ENCODE data around the gene POLR3C. TPM values are rescaled to one million over a fixed set of nuclear protein-coding genes. Genes with fewer than 3 reads are reported as not detected.

POLR3C gene
- total and polyA plus RNA-seq, 10 of the 15 experiments (the other 5 are each of a cell fraction or from before 2014, with no cell fraction given) = 13.0 to 44.8 (median 34.8) TPM

GRCh38 chr1:145786271-145786670 is 37.7 kb upstream of the POLR3C start:
- peaks cover 10% of the 10 kb centered on the region for H3K4me1 ChIP-seq (ENCODE audit: control insufficient read depth, insufficient read depth, low read length)
- H3K27me3 ChIP-seq (replicated peaks in 1 of 2; ENCODE audit: control insufficient read depth in 2 of 2, insufficient read depth in 2 of 2, low read length in 1 of 2) = no peaks in the 10 kb centered on the region
- DNase-seq (ENCODE audit: low read depth, low spot score) = no peak
- POLR2A ChIA-PET = no interaction called here
- intact Hi-C loops (cut with micrococcal nuclease; ENCODE audit: unreplicated experiment) = no loop called here
- ATAC-seq = peak; percentile 31
- no peaks in the 10 kb centered on the region for H4K20me1 ChIP-seq (ENCODE audit: control insufficient read depth, insufficient read depth)
- CTCF ChIA-PET = interaction anchor here (0.7 to 1.2 kb wide), 5 partner anchors 13 to 123 kb away, joined by 3 to 6 read pairs (median 4); partner anchors contain the start of gene ITGA10
- no TSS peak for BruUV-seq (replicated peaks)
- no peaks in the 10 kb centered on the region for H3K79me2 ChIP-seq (ENCODE audit: control insufficient read depth, insufficient read depth, low read length)
- H3K9ac ChIP-seq (ENCODE audit: control insufficient read depth, insufficient read depth, low read length) = no peak overlapping the region
- no peak overlapping the region for H3K4me3 ChIP-seq
- RAD21 ChIA-PET (ENCODE audit: unreplicated experiment) = interaction anchor here (0.7 to 1.2 kb wide), 2 partner anchors 13 to 16 kb away, joined by 3 to 7 read pairs; no protein-coding TSS in a partner anchor
- H3K4me2 ChIP-seq (ENCODE audit: control insufficient read depth, insufficient read depth) = no peak overlapping the region
- H2AFZ ChIP-seq (ENCODE audit: control insufficient read depth, low read depth, low read length) = no peak overlapping the region
- H3K9me3 ChIP-seq (replicated peaks; ENCODE audit: control insufficient read depth, insufficient read depth, low read length) = no peaks in the 10 kb centered on the region
- WGBS (ENCODE audit: insufficient coverage, insufficient replicate concordance, low lambda C conversion rate, missing lambda C conversion rate) = 64% methylated on average over 1 of the region's 1 CpG
- in situ Hi-C loops (cut with MboI) = no loop called here
- no peak overlapping the region; the same call in 1 of the 2 replicates for H3K27ac ChIP-seq (ENCODE audit: control insufficient read depth, insufficient read depth)
- peaks cover 0 to 7% of the 10 kb centered on the region in 2 experiments; a peak in 1 of 4 replicates for H3K36me3 ChIP-seq (ENCODE audit: control insufficient read depth in 2 of 2, insufficient read depth in 2 of 2, low read length in 1 of 2)
- FAIRE-seq = no peak
- TF ChIP-seq EED (IDR thresholded peaks at IDR 0.05; ENCODE audit: low read depth) = no peak
- TF ChIP-seq NR2F1 (conservative IDR thresholded peaks at IDR 0.05) = 0 out of 2 replicates have a peak, but pooled peaks have one; percentile 12
- no peak for TF ChIP-seq ATF3 (IDR thresholded peaks at IDR 0.05; ENCODE audit: borderline replicate concordance, extremely low read depth, low read depth, low read length)
- no peak for TF ChIP-seq LARP7 (IDR thresholded peaks at IDR 0.05)
- TF ChIP-seq CUX1 (IDR thresholded peaks at IDR 0.05; ENCODE audit: insufficient replicate concordance, low read depth, low read length) = no peak
- TF ChIP-seq ASH2L (IDR thresholded peaks at IDR 0.05; ENCODE audit: borderline replicate concordance, low read depth) = no peak
- peak; percentile 25; the same call in 1 of the 2 replicates for TF ChIP-seq RUNX3 (IDR thresholded peaks at IDR 0.05; ENCODE audit: low read length)
- TF ChIP-seq MLLT1 (IDR thresholded peaks at IDR 0.05) = no peak
- no peak for TF ChIP-seq E2F4 (IDR thresholded peaks at IDR 0.05; ENCODE audit: low read depth, low read length)
- no peak for TF ChIP-seq NR2C1 (IDR thresholded peaks at IDR 0.05)
- SMC1A ChIA-PET (ENCODE audit: uncharacterized antibody, unreplicated experiment) = interaction anchor here (1.0 to 1.4 kb wide), 6 partner anchors 9 to 61 kb away, joined by 3 to 10 read pairs (median 4); no protein-coding TSS in a partner anchor

Measured in GM12878 (cell line).